Measurements from ENCODE around the gene SH3BP1.
A peak's percentile ranks its signal among the peaks of the same experiment; 100 is the strongest.

The SH3BP1 gene

DNA sequence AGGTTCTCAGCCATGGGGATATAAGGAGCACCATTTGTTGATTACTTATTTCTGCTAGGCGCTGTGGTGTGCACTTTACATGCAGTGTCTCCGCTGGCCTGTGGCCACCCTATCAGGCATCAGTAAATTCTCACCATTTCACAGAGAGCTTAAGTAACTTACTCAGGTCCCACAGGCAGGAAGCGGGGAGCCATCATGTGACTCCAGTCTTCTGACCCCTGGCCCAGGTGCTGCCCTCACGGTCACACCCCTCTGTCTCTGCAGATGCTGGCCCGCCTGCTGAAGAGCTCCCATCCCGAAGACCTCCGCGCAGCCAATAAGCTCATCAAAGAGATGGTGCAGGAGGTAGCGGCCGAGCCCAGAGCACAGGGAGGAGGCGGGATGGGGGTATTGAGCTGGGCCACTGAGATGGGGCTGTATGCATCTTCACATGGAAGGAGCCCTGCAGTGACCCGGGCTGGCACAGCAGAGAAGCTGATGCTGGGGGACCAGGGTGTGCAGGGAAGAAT, 18.1 kb upstream of the SH3BP1 start:
- Histone ChIP-seq H3K4me1 (ENCODE audit: control insufficient read depth, insufficient read depth, low read length) (peaks cover 15% of the 10 kb centered on the region), H3K9ac (ENCODE audit: low read length) (no peak overlapping the region), H3K36me3 (ENCODE audit: control insufficient read depth, insufficient read depth, low read length) (peaks cover 33% of the 10 kb centered on the region), H3K27ac (ENCODE audit: low read depth, low read length) (no peak overlapping the region), H3K4me3 (ENCODE audit: low read length) (no peak overlapping the region), H3K27me3 (ENCODE audit: control insufficient read depth, insufficient read depth, low read length) (no peaks in the 10 kb centered on the region)

DNA sequence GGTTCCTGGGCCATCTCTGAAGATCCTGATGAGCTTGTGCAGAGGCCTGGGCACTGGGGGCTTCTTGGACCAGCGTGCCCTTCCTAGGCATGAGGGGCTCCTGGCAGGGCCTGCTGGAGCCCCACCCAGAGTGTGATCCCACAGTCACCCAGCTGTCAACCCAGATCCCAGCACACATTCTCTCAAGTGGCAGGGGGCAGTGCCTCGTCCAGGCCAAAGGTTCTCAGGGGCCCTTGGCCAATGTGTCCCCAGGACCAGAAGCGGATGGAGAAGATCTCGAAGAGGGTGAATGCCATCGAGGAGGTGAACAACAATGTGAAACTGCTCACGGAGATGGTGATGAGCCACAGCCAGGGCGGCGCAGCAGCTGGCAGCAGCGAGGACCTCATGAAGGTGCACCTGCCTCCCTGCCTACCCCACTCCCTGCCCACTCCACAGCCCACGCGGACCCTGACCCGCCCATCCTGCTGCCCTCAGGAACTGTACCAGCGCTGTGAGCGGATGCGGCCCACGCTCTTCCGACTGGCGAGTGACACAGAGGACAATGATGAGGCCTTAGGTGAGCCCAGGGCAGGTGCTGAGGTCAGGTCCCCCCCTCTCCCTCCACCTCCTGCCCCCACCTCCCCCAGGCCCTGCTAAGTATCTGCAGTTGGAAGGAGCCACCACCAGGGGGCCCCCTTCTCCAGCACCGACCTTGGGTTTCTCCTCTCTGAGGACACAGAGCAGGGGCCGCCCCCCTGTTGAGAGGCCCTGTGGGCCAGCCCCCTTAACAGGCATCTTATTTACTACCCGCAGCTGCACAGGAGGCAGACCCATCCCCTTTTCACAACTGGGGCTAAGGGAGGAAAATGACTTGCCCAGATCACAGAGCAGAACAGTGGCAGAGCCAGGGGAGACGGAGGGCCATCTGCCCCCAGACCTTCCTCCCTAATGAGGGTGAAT, 16.1 kb upstream of the SH3BP1 start:
- H3K36me3 ChIP-seq (ENCODE audit: control insufficient read depth, insufficient read depth, low read length), result peaks cover 20% of the 10 kb centered on the region
- H3K27me3 ChIP-seq (ENCODE audit: control insufficient read depth, insufficient read depth, low read length), result no peaks in the 10 kb centered on the region
- no peak overlapping the region for H3K9ac ChIP-seq (ENCODE audit: low read length)
- H3K4me1 ChIP-seq (ENCODE audit: control insufficient read depth, insufficient read depth, low read length), result peaks cover 27% of the 10 kb centered on the region
- H3K4me3 ChIP-seq (ENCODE audit: low read length), result no peak overlapping the region
- H3K27ac ChIP-seq (ENCODE audit: low read depth, low read length), result peak overlapping the region; percentile 67

DNA sequence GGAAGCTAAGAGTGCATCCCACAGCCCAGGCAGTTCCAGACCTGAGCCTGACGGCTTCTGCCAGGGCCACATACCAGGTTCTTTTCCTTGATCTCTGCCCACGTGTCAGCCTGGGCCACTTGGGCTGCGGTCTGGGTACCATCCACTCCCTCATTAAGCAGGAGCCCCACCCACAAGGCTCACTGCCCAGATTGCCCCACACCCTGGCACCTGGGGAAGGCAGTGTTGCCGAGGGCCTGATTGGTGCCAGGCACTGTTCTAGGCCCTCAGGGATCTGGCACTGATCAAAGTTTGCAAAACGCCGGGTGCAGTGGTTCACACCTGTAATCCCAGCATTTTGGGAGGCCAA, 15.5 kb upstream of the SH3BP1 start:
- Histone ChIP-seq H3K4me3 (ENCODE audit: low read length) (no peak overlapping the region), H3K27me3 (ENCODE audit: control insufficient read depth, insufficient read depth, low read length) (no peaks in the 10 kb centered on the region), H3K9ac (ENCODE audit: low read length) (no peak overlapping the region), H3K36me3 (ENCODE audit: control insufficient read depth, insufficient read depth, low read length) (peaks cover 19% of the 10 kb centered on the region), H3K4me1 (ENCODE audit: control insufficient read depth, insufficient read depth, low read length) (peaks cover 27% of the 10 kb centered on the region), H3K27ac (ENCODE audit: low read depth, low read length) (peak overlapping the region; percentile 67)

DNA sequence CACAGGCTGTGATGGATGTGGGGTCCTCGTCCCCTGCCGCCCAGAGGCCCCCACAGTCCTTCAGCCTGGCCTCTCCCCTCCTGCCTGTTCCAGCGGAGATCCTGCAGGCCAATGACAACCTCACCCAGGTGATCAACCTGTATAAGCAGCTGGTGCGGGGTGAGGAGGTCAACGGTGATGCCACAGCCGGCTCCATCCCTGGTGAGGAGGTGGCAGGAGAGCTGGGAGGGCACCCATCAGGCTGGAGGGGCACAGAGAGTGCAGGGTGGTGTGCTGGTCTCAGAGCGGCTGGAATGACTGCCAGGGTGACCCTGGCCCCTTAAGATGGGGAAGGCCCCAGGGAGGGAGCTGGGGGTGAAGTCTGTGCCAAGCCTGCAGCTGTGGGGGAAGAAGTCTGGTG, 14.6 kb upstream of the SH3BP1 start:
- no peak overlapping the region for H3K9ac ChIP-seq (ENCODE audit: low read length)
- H3K4me1 ChIP-seq (ENCODE audit: control insufficient read depth, insufficient read depth, low read length), result peaks cover 27% of the 10 kb centered on the region
- no peak overlapping the region for H3K4me3 ChIP-seq (ENCODE audit: low read length)
- peaks cover 20% of the 10 kb centered on the region for H3K36me3 ChIP-seq (ENCODE audit: control insufficient read depth, insufficient read depth, low read length)
- H3K27ac ChIP-seq (ENCODE audit: low read depth, low read length), result peak overlapping the region; percentile 95
- H3K27me3 ChIP-seq (ENCODE audit: control insufficient read depth, insufficient read depth, low read length), result no peaks in the 10 kb centered on the region

DNA sequence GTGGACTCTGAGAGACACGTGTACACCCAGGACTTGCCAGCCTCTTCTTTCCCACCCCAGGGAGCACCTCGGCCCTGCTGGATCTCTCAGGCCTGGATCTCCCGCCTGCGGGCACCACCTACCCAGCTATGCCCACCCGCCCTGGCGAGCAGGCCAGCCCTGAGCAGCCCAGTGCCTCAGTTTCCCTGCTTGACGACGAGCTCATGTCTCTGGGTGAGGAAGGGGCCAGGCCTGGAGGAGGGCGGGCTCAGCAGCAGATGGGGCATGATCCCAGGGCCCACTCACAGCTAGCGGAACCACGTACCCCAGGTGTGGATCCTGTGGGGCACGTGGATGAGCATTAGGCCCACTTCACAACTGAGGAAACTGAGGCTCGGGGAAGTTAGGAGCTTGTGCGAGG, 13.7 kb upstream of the SH3BP1 start:
- Histone ChIP-seq H3K4me3 (ENCODE audit: low read length) (no peak overlapping the region), H3K36me3 (ENCODE audit: control insufficient read depth, insufficient read depth, low read length) (peaks cover 12% of the 10 kb centered on the region), H3K4me1 (ENCODE audit: control insufficient read depth, insufficient read depth, low read length) (peaks cover 27% of the 10 kb centered on the region), H3K27ac (ENCODE audit: low read depth, low read length) (peak overlapping the region; percentile 95), H3K9ac (ENCODE audit: low read length) (no peak overlapping the region), H3K27me3 (ENCODE audit: control insufficient read depth, insufficient read depth, low read length) (no peaks in the 10 kb centered on the region)

DNA sequence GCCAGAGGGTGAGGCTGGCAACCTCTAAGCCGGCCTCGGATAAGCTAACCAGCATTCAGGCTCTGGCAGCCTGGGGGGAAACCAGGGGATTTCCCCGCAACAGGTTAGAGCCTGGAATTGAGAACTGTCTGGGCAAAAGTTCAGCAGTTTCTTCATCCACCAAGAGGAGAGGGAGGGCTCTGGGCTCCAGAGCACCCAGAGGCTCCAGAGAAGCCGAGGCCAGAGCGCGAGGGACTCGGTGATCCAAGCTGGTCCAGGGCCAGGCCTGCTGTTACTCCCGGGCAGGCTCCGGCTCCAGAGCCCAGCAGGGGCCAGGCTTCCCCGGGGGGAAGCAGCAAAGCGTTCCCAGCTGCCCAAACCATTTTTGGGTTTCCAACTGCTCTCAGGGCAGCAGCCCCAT, 13.3 kb upstream of the SH3BP1 start:
- peak overlapping the region; percentile 95 for H3K27ac ChIP-seq (ENCODE audit: low read depth, low read length)
- H3K4me3 ChIP-seq (ENCODE audit: low read length), result no peak overlapping the region
- H3K36me3 ChIP-seq (ENCODE audit: control insufficient read depth, insufficient read depth, low read length), result peaks cover 14% of the 10 kb centered on the region
- peaks cover 27% of the 10 kb centered on the region for H3K4me1 ChIP-seq (ENCODE audit: control insufficient read depth, insufficient read depth, low read length)
- peak overlapping the region; percentile 12 for H3K9ac ChIP-seq (ENCODE audit: low read length)
- H3K27me3 ChIP-seq (ENCODE audit: control insufficient read depth, insufficient read depth, low read length), result no peaks in the 10 kb centered on the region

DNA sequence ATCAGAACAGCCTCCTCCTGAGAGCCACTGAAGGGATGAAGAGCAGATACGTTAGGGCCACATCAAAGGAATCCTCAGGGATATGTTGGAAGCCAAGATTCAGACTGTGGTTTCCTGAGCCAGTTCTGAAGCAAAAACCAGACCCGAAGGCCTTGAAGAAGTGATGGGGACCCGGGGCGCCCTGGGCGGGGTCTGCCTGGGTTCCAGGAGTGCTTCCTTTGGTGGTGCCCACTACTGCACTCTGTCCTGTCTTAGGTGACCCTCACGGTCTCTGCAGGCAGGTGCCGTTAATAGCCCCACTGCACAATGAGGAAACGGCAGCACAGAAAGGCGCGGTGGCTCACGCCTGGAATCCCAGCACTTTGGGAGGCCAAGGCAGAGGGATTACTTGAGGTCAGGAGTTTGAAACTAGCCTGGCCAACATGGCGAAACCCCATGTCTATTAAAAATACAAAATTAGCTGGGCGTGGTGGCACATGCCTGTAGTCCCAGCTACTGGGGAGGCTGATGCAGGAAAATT, 12.9 kb upstream of the SH3BP1 start:
- H3K27ac ChIP-seq (ENCODE audit: low read depth, low read length), result peak overlapping the region; percentile 95
- H3K4me1 ChIP-seq (ENCODE audit: control insufficient read depth, insufficient read depth, low read length), result peaks cover 27% of the 10 kb centered on the region
- H3K27me3 ChIP-seq (ENCODE audit: control insufficient read depth, insufficient read depth, low read length), result no peaks in the 10 kb centered on the region
- H3K4me3 ChIP-seq (ENCODE audit: low read length), result no peak overlapping the region
- peaks cover 14% of the 10 kb centered on the region for H3K36me3 ChIP-seq (ENCODE audit: control insufficient read depth, insufficient read depth, low read length)
- H3K9ac ChIP-seq (ENCODE audit: low read length), result peak overlapping the region; percentile 12

DNA sequence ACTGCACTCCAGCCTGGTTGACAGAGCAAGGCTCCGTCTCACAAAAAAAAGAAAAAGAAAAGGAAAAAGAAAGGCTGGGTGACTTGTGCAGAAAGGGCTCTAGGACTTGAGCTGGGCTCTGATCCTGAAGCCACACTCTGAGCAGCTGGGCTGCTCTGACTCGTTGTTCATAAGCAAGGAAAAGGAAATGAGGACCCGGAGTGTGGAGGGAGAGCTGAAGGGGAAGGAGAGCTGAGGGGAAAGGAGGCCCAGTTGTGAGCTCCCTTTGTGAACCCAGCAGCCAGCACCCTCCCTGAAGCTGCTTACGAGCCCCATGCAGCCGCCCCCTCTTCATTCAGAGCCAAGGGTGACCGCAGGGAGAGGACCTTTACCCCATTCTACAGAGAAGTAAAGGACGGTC, 12.3 kb upstream of the SH3BP1 start:
- Histone ChIP-seq H3K36me3 (ENCODE audit: control insufficient read depth, insufficient read depth, low read length) (peaks cover 16% of the 10 kb centered on the region), H3K27ac (ENCODE audit: low read depth, low read length) (peak overlapping the region; percentile 95)

DNA sequence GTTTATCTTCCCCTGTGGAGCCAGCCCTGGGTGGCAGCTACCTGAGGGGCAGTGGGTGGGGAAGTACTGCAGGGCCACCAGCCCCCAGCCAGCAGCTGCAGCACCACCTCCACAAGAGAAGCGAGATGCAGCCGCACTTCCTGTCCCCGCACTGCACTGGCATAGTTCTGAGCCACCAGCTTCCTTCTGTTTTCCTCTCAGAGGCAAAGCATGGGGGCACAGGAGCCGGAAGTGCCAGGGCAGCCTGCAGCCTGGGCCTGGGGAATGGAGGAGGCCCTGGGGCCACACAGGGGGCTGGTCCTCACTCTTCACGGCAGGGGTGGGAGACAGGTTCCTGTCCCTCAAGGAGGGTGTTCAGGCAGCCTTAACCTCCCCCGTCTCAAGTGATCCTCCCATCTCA, 11.9 kb upstream of the SH3BP1 start:
- Histone ChIP-seq H3K9ac (ENCODE audit: low read length) (no peak overlapping the region), H3K4me1 (ENCODE audit: control insufficient read depth, insufficient read depth, low read length) (peaks cover 27% of the 10 kb centered on the region), H3K27me3 (ENCODE audit: control insufficient read depth, insufficient read depth, low read length) (no peaks in the 10 kb centered on the region), H3K27ac (ENCODE audit: low read depth, low read length) (peak overlapping the region; percentile 95), H3K4me3 (ENCODE audit: low read length) (peak overlapping the region; percentile 4), H3K36me3 (ENCODE audit: control insufficient read depth, insufficient read depth, low read length) (peaks cover 16% of the 10 kb centered on the region)

More for the DNA sequence above, 12.3 kb upstream of the SH3BP1 start:
- Histone ChIP-seq H3K4me3 (ENCODE audit: low read length) (peak overlapping the region; percentile 4), H3K9ac (ENCODE audit: low read length) (no peak overlapping the region), H3K27me3 (ENCODE audit: control insufficient read depth, insufficient read depth, low read length) (no peaks in the 10 kb centered on the region), H3K4me1 (ENCODE audit: control insufficient read depth, insufficient read depth, low read length) (peaks cover 27% of the 10 kb centered on the region)

DNA sequence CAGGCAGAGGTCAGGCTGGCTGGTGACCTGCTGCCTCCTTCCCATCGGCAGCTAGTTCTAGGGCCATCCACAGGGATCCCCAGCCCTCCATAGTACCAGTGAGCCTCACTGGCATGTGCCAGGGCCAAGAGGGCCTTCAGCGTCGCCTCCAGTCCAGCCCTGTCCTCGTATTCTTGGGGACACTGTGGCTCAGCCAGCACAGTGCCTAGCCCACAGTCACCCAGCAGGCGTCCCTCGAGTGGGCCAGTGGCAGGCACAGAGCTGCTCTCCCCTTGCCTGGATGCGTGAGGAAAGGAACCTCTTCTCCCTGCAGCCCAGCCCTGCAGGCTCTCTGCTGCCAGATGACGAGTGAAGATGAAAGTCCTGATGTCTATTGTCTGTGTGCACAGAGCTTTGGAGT, 10.6 kb upstream of the SH3BP1 start:
- H3K27me3 ChIP-seq (ENCODE audit: control insufficient read depth, insufficient read depth, low read length), result no peaks in the 10 kb centered on the region
- peaks cover 12% of the 10 kb centered on the region for H3K36me3 ChIP-seq (ENCODE audit: control insufficient read depth, insufficient read depth, low read length)
- no peak overlapping the region for H3K9ac ChIP-seq (ENCODE audit: low read length)
- no peak overlapping the region for H3K4me3 ChIP-seq (ENCODE audit: low read length)
- no peak overlapping the region for H3K27ac ChIP-seq (ENCODE audit: low read depth, low read length)
- peaks cover 29% of the 10 kb centered on the region for H3K4me1 ChIP-seq (ENCODE audit: control insufficient read depth, insufficient read depth, low read length)

DNA sequence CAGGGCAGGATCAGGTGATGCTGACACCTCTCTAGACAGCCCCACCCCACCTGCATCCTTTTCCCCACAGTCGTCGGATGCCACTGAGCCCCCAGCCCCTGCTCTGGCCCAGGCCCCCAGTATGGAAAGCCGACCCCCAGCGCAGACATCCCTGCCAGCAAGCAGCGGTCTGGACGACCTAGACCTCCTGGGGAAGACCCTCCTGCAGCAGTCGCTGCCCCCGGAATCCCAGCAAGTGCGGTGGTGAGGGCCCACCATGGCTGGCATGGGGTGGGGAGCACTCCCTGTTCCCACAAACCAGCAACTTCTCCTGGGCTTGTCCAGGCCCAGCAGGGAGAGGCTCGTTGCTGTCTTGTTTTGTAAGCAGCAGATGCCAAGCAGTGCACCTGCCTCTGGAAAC, 9.5 kb upstream of the SH3BP1 start:
- no peak overlapping the region for H3K4me3 ChIP-seq (ENCODE audit: low read length)
- no peaks in the 10 kb centered on the region for H3K27me3 ChIP-seq (ENCODE audit: control insufficient read depth, insufficient read depth, low read length)
- H3K27ac ChIP-seq (ENCODE audit: low read depth, low read length), result no peak overlapping the region
- no peak overlapping the region for H3K9ac ChIP-seq (ENCODE audit: low read length)
- peaks cover 37% of the 10 kb centered on the region for H3K4me1 ChIP-seq (ENCODE audit: control insufficient read depth, insufficient read depth, low read length)
- peaks cover 12% of the 10 kb centered on the region for H3K36me3 ChIP-seq (ENCODE audit: control insufficient read depth, insufficient read depth, low read length)

DNA sequence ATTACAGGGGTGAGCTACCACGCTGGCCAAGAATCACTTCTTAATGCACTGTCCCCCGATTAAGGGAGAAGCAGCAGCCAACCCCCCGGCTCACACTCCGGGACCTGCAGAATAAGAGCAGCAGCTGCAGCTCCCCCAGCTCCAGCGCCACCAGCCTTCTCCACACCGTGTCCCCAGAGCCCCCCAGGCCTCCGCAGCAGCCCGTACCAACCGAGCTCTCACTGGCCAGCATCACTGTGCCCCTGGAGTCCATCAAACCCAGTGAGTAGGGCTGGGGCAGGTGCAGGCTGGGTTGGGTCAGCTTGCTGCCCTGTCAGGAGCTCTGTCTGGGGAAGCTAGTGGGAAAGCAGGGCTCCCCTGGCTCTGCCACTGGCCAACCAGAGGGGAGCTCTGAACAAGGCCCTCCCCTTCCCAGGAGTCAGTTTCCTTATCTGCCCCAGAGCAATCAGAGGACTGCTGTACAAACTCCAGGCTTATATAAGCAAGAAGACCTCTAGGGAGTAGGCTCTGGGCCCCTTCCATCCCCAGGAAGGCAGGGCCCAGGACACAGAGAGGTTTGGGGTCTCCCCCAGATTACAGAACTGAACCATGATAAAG, 8.5 kb upstream of the SH3BP1 start:
- Histone ChIP-seq H3K36me3 (ENCODE audit: control insufficient read depth, insufficient read depth, low read length) (peaks cover 11% of the 10 kb centered on the region), H3K27me3 (ENCODE audit: control insufficient read depth, insufficient read depth, low read length) (no peaks in the 10 kb centered on the region), H3K4me1 (ENCODE audit: control insufficient read depth, insufficient read depth, low read length) (peaks cover 30% of the 10 kb centered on the region), H3K27ac (ENCODE audit: low read depth, low read length) (no peak overlapping the region), H3K4me3 (ENCODE audit: low read length) (no peak overlapping the region), H3K9ac (ENCODE audit: low read length) (no peak overlapping the region)

All from rectal smooth muscle tissue (tissue), 1 donor.